ENCODE data around the gene ZNF407. TPM values are rescaled to one million over a fixed set of nuclear protein-coding genes. Genes with fewer than 3 reads are reported as not detected.

ZNF407 gene
- total and polyA plus RNA-seq, 2 experiments from 2014 or later, result 2.1 to 10.4 TPM

- no peak for DNase-seq (ENCODE audit: low spot score)
- Mint-ChIP-seq H3K9me3 (no peaks in the 10 kb centered on the region; the same call in 2 of the 3 replicates), H3K4me3 (no peak overlapping the region), H3K27me3 (ENCODE audit: insufficient read depth, low read depth, poor library complexity) (no peaks in the 10 kb centered on the region), H3K4me1 (peaks cover 4% of the 10 kb centered on the region), H3K27ac (no peak overlapping the region), H3K36me3 (ENCODE audit: low read depth) (peaks cover 19% of the 10 kb centered on the region; the same call in 2 of the 3 replicates)
- Histone ChIP-seq H2AFZ (no peak overlapping the region), H3K79me2 (replicated peaks; ENCODE audit: insufficient read depth) (peaks cover 3% of the 10 kb centered on the region; the same call in 1 of the 2 replicates), H3K4me3 (no peak overlapping the region), H3K27me3 (ENCODE audit: insufficient read depth) (peaks cover 11% of the 10 kb centered on the region; the same call in 1 of the 2 replicates), H3K9me2 (ENCODE audit: insufficient read depth) (no peaks in the 10 kb centered on the region), H3K4me2 (no peak overlapping the region), H3K4me1 (ENCODE audit: insufficient read depth) (peaks cover 5% of the 10 kb centered on the region), H3K36me3 (ENCODE audit: insufficient read depth) (no peaks in the 10 kb centered on the region), H4K20me1 (replicated peaks; ENCODE audit: insufficient read depth) (no peaks in the 10 kb centered on the region; the same call in 1 of the 2 replicates), H3K27ac (ENCODE audit: low read depth) (no peak overlapping the region), H3F3A (replicated peaks; ENCODE audit: low read depth) (no peaks in the 10 kb centered on the region)
- TF ChIP-seq STAT1 (IDR thresholded peaks at IDR 0.05; ENCODE audit: unreplicated experiment), result no peak
- TF ChIP-seq CREB1 (CRISPR knock-in tag; IDR thresholded peaks at IDR 0.05; ENCODE audit: low read depth), result no peak
- no peak for TF ChIP-seq EZH2 (IDR thresholded peaks at IDR 0.05; ENCODE audit: low read depth, unreplicated experiment)
- no peak for TF ChIP-seq EZH2phosphoT487 (IDR thresholded peaks at IDR 0.05; ENCODE audit: unreplicated experiment)
- no peak for TF ChIP-seq REST (IDR thresholded peaks at IDR 0.05; ENCODE audit: unreplicated experiment)
- TF ChIP-seq NANOG (IDR thresholded peaks at IDR 0.05; ENCODE audit: borderline replicate concordance), result no peak
- no peak for TF ChIP-seq ZNF331 (CRISPR knock-in tag; IDR thresholded peaks at IDR 0.05; ENCODE audit: low read depth)
- TF ChIP-seq JUNB (IDR thresholded peaks at IDR 0.05; ENCODE audit: unreplicated experiment), result no peak
- TF ChIP-seq ETS1 (IDR thresholded peaks at IDR 0.05), result no peak
- no peak for TF ChIP-seq CTCF (conservative IDR thresholded peaks at IDR 0.05; ENCODE audit: low read depth in 2 of 2)
- TF ChIP-seq POLR2AphosphoS5 (IDR thresholded peaks at IDR 0.05; ENCODE audit: low read depth), result no peak
- no peak for TF ChIP-seq ZNF114 (CRISPR knock-in tag; IDR thresholded peaks at IDR 0.05)
- no peak for TF ChIP-seq ZNF462 (CRISPR knock-in tag; IDR thresholded peaks at IDR 0.05)
- ATAC-seq, result no peak
Measured at GRCh38 chr18:74590671-74591070, 7.0 kb upstream of the ZNF407 start.
